Thyroid gland (tissue), 4 donors: Measurements from ENCODE around the gene MAP4. TPM values are rescaled to one million over a fixed set of nuclear protein-coding genes. Genes with fewer than 3 reads are reported as not detected.

ENCODE experiments used
- DNase-seq, 2 donors: peaks; one replicate each; pipeline ENCODE4 v3.0.0-alpha.2; 2019
- H3K27ac ChIP-seq, 3 donors: fragments of 200-600 bp; sonication (generic); 1 replicate in 2 of 3; 2 replicates in 1 of 3; pipeline ENCODE4 v1.5.1; 2016 to 2019; ENCODE audit warnings: mild to moderate bottlenecking in 1 of 3, moderate library complexity in 1 of 3
- H3K27me3 ChIP-seq: fragments of 200-600 bp; sonication (generic); one replicate; pipeline ENCODE4 v1.5.1; 2019
- H3K36me3 ChIP-seq, 2 donors: fragments of 200-600 bp; sonication (generic); one replicate each; pipeline ENCODE4 v1.5.1; 2016 to 2019
- H3K4me1 ChIP-seq, 2 donors: fragments of 200-600 bp; sonication (generic); one replicate each; pipeline ENCODE4 v1.5.1; 2017 to 2019
- H3K4me3 ChIP-seq, 3 donors: fragments of 200-600 bp; sonication (generic); replicated peaks in 1 of 3; 1 replicate in 2 of 3; 2 replicates in 1 of 3; pipeline ENCODE4 v1.5.1; 2016; ENCODE audit warnings: mild to moderate bottlenecking in 1 of 3
- H3K9me3 ChIP-seq: fragments of 200-600 bp; sonication (generic); one replicate; pipeline ENCODE4 v1.5.1; 2017
- CTCF ChIP-seq, 6 experiments: fragments of 200-600 bp in 3 of 6; fragments of 450-650 bp in 3 of 6; sonication (generic) in 3 of 6; IDR thresholded peaks; one replicate each; pipeline ENCODE4 v1.5.1; 2016 to 2019; ENCODE audit warnings: antibody characterized with exemption in 6 of 6, mild to moderate bottlenecking in 2 of 6, inconsistent platforms in 1 of 6, moderate library complexity in 1 of 6
- POLR2A ChIP-seq, 2 donors: fragments of 450-650 bp; IDR thresholded peaks; one replicate each; pipeline ENCODE4 v1.6.1; 2017; ENCODE audit warnings: antibody characterized with exemption in 2 of 2, mild to moderate bottlenecking in 2 of 2, moderate library complexity in 1 of 2
- WGBS, 2 donors: methylation state at CpG; one replicate each; pipeline ENCODE4 v1.1.5; 2017; 5-methylcytosine and 5-hydroxymethylcytosine counted together
- intact Hi-C: fragments of 100-400 bp; cut with DNase I; formaldehyde crosslinking; loops from one replicate; pipeline ENCODE4 v1.15.1; 2023
- total RNA-seq, 4 donors: library from RNA; depleted of rRNA; stranded (reverse); fragments of >200 nt; gene quantifications; one replicate each; pipeline ENCODE4 v1.2.3, GENCODE V29; 2016

MAP4 gene
- total RNA-seq, 4 donors from 2014 or later: 75.5 to 103 (median 88.0) TPM

GRCh38 chr3:47877719-47878118 lies 138.5 kb downstream of the MAP4 start:
- no peaks in the 10 kb centered on the region for H3K27me3 ChIP-seq
- intact Hi-C loops: no loop called here
- no peaks in the 10 kb centered on the region for H3K9me3 ChIP-seq
- no peak for DNase-seq
- H3K36me3 ChIP-seq: peaks cover under 1 to 3% of the 10 kb centered on the region in 2 donors
- peaks cover 6 to 8% of the 10 kb centered on the region in 2 donors for H3K4me1 ChIP-seq
- no peak overlapping the region for H3K4me3 ChIP-seq
- TF ChIP-seq CTCF (IDR thresholded peaks at IDR 0.05): no peak
- no peak for TF ChIP-seq POLR2A (IDR thresholded peaks at IDR 0.05)
- no peak overlapping the region for H3K27ac ChIP-seq

GRCh38 chr3:47877290-47877689 lies 138.9 kb downstream of the MAP4 start:
- no peak for DNase-seq
- Histone ChIP-seq H3K9me3 (no peaks in the 10 kb centered on the region), H3K36me3 (peaks cover 3 to 5% of the 10 kb centered on the region in 2 donors), H3K27ac (no peak overlapping the region), H3K27me3 (no peaks in the 10 kb centered on the region), H3K4me3 (no peak overlapping the region), H3K4me1 (peaks cover 6 to 8% of the 10 kb centered on the region in 2 donors)
- TF ChIP-seq POLR2A (IDR thresholded peaks at IDR 0.05) (no peak), CTCF (IDR thresholded peaks at IDR 0.05) (no peak)
- WGBS, 2 donors: 71 to 79% methylated on average over 3 of the region's 3 CpGs
- intact Hi-C loops: no loop called here

- no peak overlapping the region for H3K4me3 ChIP-seq
- TF ChIP-seq POLR2A (IDR thresholded peaks at IDR 0.05) (no peak), CTCF (IDR thresholded peaks at IDR 0.05) (no peak)
- DNase-seq: no peak
- H3K27me3 ChIP-seq: no peaks in the 10 kb centered on the region
- 18 to 38% methylated on average over 1 of the region's 1 CpG for WGBS, 2 donors
- H3K36me3 ChIP-seq: peaks cover 20 to 21% of the 10 kb centered on the region in 2 donors
- peaks cover 6 to 8% of the 10 kb centered on the region in 2 donors for H3K4me1 ChIP-seq
- no peaks in the 10 kb centered on the region for H3K9me3 ChIP-seq
- intact Hi-C loops: no loop called here
- peak overlapping the region in 1 of 3 donors; percentile 13 for H3K27ac ChIP-seq
Measured at GRCh38 chr3:47874913-47875312, 141.3 kb downstream of the MAP4 start.

GRCh38 chr3:47874438-47874837 lies 141.8 kb downstream of the MAP4 start:
- Histone ChIP-seq H3K4me3 (no peak overlapping the region), H3K36me3 (peaks cover 24 to 25% of the 10 kb centered on the region in 2 donors), H3K4me1 (peaks cover 6 to 8% of the 10 kb centered on the region in 2 donors), H3K9me3 (no peaks in the 10 kb centered on the region), H3K27me3 (no peaks in the 10 kb centered on the region), H3K27ac (no peak overlapping the region)
- intact Hi-C loops: no loop called here
- DNase-seq: no peak
- 83 to 93% methylated on average over 2 of the region's 2 CpGs for WGBS, 2 donors
- TF ChIP-seq POLR2A (IDR thresholded peaks at IDR 0.05) (no peak), CTCF (IDR thresholded peaks at IDR 0.05) (no peak)

GRCh38 chr3:47872916-47873315 lies 143.3 kb downstream of the MAP4 start:
- Histone ChIP-seq H3K9me3 (no peaks in the 10 kb centered on the region), H3K27me3 (no peaks in the 10 kb centered on the region), H3K4me1 (peaks cover 6 to 8% of the 10 kb centered on the region in 2 donors), H3K4me3 (no peak overlapping the region), H3K27ac (no peak overlapping the region), H3K36me3 (peaks cover 35 to 37% of the 10 kb centered on the region in 2 donors)
- 78 to 85% methylated on average over 4 of the region's 4 CpGs for WGBS, 2 donors
- DNase-seq: no peak
- TF ChIP-seq POLR2A (IDR thresholded peaks at IDR 0.05) (no peak), CTCF (IDR thresholded peaks at IDR 0.05) (no peak)
- intact Hi-C loops: no loop called here
